Activated naive CD4-positive, alpha-beta T cell treated with Interleukin-2 at 50 U/mL for 16 hours (primary cell): Measurements from ENCODE around the gene TBP.
"Not testable (repeated sequence)": the region's sequence is repeated elsewhere in the genome, so short reads cannot be mapped to it uniquely, and the experiment has no call there.

Experiments used
- DNase-seq: peaks from one replicate; pipeline ENCODE4 v3.0.0-alpha.2; 2020

The TBP gene

GRCh38 chr6:170536671-170537070 is 17.5 kb upstream of the TBP start:
- DNase-seq, result no peak

- no peak for DNase-seq
Observed at GRCh38 chr6:170537329-170537728, 16.8 kb upstream of the TBP start.

GRCh38 chr6:170542031-170542719 is 12.0 kb upstream of the TBP start:
- DNase-seq, result no peak

GRCh38 chr6:170545405-170545804 is 8.8 kb upstream of the TBP start:
- no peak for DNase-seq

- DNase-seq, result peak; percentile 86
Observed at GRCh38 chr6:170552765-170553533, 1.2 kb upstream of the TBP start, which contains the start of gene PSMB1. PSMB1 (minus strand) TSS chr6:170553307; CDS start chr6:170553242, 65 bp downstream.

- no peak for DNase-seq
Observed at GRCh38 chr6:170553534-170554012, 596 bp upstream of the TBP start.

GRCh38 chr6:170554796-170555137 is 598 bp downstream of the TBP start:
- DNase-seq, result no peak

GRCh38 chr6:170555305-170555704 is 1.1 kb downstream of the TBP start:
- DNase-seq, result no peak

GRCh38 chr6:170561555-170561954 is 7.4 kb downstream of the TBP start:
- DNase-seq, result no peak

- no peak for DNase-seq
Observed at GRCh38 chr6:170564936-170565530, 10.9 kb downstream of the TBP start.

- DNase-seq, result no peak
Observed at GRCh38 chr6:170572704-170573466, 18.7 kb downstream of the TBP start.

GRCh38 chr6:170575250-170575649 is 21.1 kb downstream of the TBP start:
- DNase-seq, result no peak

- DNase-seq, result no peak
Observed at GRCh38 chr6:170578909-170579308, 24.7 kb downstream of the TBP start.

- DNase-seq, result no peak
Observed at GRCh38 chr6:170583756-170584180, 29.6 kb downstream of the TBP start.

- DNase-seq, result peak; percentile 94
Observed at GRCh38 chr6:170584181-170584953, 30.2 kb downstream of the TBP start, which contains the start of gene PDCD2. PDCD2 (minus strand) TSS chr6:170584637; CDS start chr6:170584581, 56 bp downstream.

- DNase-seq, result no peak
Observed at GRCh38 chr6:170584954-170585498, 30.9 kb downstream of the TBP start.

GRCh38 chr6:170590725-170591124 is 36.6 kb downstream of the TBP start:
- DNase-seq, result no peak

- DNase-seq, result no peak
Observed at GRCh38 chr6:170596426-170596825, 42.3 kb downstream of the TBP start.

GRCh38 chr6:170597278-170597677 is 43.1 kb downstream of the TBP start:
- no peak for DNase-seq

GRCh38 chr6:170605574-170606259 is 51.5 kb downstream of the TBP start:
- no peak for DNase-seq

GRCh38 chr6:170609225-170609624 is 55.1 kb downstream of the TBP start:
- not testable (repeated sequence) for DNase-seq
